ENCODE measurements around the gene LIPT1.
"Not testable (repeated sequence)": the region's sequence is repeated elsewhere in the genome, so short reads cannot be mapped to it uniquely, and the experiment has no call there.

Gene LIPT1

GRCh38 chr2:99183025-99183424 is 28.3 kb downstream of the LIPT1 start:
- Histone ChIP-seq H3K36me3 (ENCODE audit: control insufficient read depth, insufficient read depth, low read length) (no peaks in the 10 kb centered on the region), H3K27me3 (ENCODE audit: control insufficient read depth, insufficient read depth, low read length) (no peaks in the 10 kb centered on the region), H2AFZ (no peak overlapping the region), H3K9ac (no peak overlapping the region), H3K79me2 (peaks cover 33% of the 10 kb centered on the region), H3K4me2 (ENCODE audit: low read length) (no peak overlapping the region), H3K4me1 (peaks cover 5% of the 10 kb centered on the region), H3K27ac (no peak overlapping the region), H3K9me3 (ENCODE audit: control insufficient read depth, low read length) (no peaks in the 10 kb centered on the region), H3K4me3 (ENCODE audit: low read depth, low read length) (no peak overlapping the region)
- TF ChIP-seq, protein P1, sequence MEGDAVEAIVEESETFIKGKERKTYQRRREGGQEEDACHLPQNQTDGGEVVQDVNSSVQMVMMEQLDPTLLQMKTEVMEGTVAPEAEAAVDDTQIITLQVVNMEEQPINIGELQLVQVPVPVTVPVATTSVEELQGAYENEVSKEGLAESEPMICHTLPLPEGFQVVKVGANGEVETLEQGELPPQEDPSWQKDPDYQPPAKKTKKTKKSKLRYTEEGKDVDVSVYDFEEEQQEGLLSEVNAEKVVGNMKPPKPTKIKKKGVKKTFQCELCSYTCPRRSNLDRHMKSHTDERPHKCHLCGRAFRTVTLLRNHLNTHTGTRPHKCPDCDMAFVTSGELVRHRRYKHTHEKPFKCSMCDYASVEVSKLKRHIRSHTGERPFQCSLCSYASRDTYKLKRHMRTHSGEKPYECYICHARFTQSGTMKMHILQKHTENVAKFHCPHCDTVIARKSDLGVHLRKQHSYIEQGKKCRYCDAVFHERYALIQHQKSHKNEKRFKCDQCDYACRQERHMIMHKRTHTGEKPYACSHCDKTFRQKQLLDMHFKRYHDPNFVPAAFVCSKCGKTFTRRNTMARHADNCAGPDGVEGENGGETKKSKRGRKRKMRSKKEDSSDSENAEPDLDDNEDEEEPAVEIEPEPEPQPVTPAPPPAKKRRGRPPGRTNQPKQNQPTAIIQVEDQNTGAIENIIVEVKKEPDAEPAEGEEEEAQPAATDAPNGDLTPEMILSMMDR (IDR thresholded peaks at IDR 0.05), result no peak

GRCh38 chr2:99184811-99185210 is 30.0 kb downstream of the LIPT1 start:
- Histone ChIP-seq H3K4me3 (ENCODE audit: low read depth, low read length) (no peak overlapping the region), H3K79me2 (peaks cover 24% of the 10 kb centered on the region), H3K4me1 (peaks cover 3% of the 10 kb centered on the region), H3K9ac (no peak overlapping the region), H3K36me3 (ENCODE audit: control insufficient read depth, insufficient read depth, low read length) (no peaks in the 10 kb centered on the region), H3K27ac (no peak overlapping the region), H3K27me3 (ENCODE audit: control insufficient read depth, insufficient read depth, low read length) (no peaks in the 10 kb centered on the region), H3K4me2 (ENCODE audit: low read length) (no peak overlapping the region), H2AFZ (no peak overlapping the region), H3K9me3 (ENCODE audit: control insufficient read depth, low read length) (no peaks in the 10 kb centered on the region)
- TF ChIP-seq, protein P1 (IDR thresholded peaks at IDR 0.05), result no peak

DNA sequence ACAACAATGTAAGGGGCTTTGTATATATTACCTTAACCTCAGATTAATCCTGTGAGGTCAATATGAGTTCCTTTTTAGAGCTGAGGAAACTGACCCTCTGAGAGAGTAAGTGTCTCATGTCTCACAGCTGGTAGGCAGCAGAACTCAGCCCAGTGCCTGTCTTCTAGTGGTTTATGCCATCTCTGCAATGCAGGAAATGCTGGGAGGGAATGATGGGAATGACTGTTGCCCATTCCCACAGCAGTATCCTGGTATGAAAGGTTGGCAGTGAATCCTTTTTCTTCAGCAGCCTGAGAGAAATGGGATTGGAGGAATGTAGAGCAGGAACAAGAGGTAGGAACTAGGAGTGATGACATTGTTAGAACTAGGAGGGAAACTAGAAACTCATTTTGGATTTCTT is 32.2 kb downstream of the LIPT1 start:
- TF ChIP-seq, protein P1 (IDR thresholded peaks at IDR 0.05), result no peak
- H3K27me3 ChIP-seq (ENCODE audit: control insufficient read depth, insufficient read depth, low read length), result no peaks in the 10 kb centered on the region
- H3K4me3 ChIP-seq (ENCODE audit: low read depth, low read length), result no peak overlapping the region
- no peak overlapping the region for H3K4me2 ChIP-seq (ENCODE audit: low read length)
- peaks cover 7% of the 10 kb centered on the region for H3K79me2 ChIP-seq
- no peaks in the 10 kb centered on the region for H3K4me1 ChIP-seq
- H3K9me3 ChIP-seq (ENCODE audit: control insufficient read depth, low read length), result no peaks in the 10 kb centered on the region
- no peak overlapping the region for H3K9ac ChIP-seq
- no peak overlapping the region for H3K27ac ChIP-seq
- no peaks in the 10 kb centered on the region for H3K36me3 ChIP-seq (ENCODE audit: control insufficient read depth, insufficient read depth, low read length)
- H2AFZ ChIP-seq, result no peak overlapping the region

GRCh38 chr2:99188357-99188756 is 33.6 kb downstream of the LIPT1 start:
- Histone ChIP-seq H3K27me3 (ENCODE audit: control insufficient read depth, insufficient read depth, low read length) (no peaks in the 10 kb centered on the region), H3K9ac (no peak overlapping the region), H3K36me3 (ENCODE audit: control insufficient read depth, insufficient read depth, low read length) (no peaks in the 10 kb centered on the region), H3K4me1 (no peaks in the 10 kb centered on the region), H3K27ac (no peak overlapping the region), H3K4me3 (ENCODE audit: low read depth, low read length) (no peak overlapping the region), H3K79me2 (no peaks in the 10 kb centered on the region), H2AFZ (no peak overlapping the region), H3K4me2 (ENCODE audit: low read length) (no peak overlapping the region), H3K9me3 (ENCODE audit: control insufficient read depth, low read length) (no peaks in the 10 kb centered on the region)
- TF ChIP-seq, protein P1 (IDR thresholded peaks at IDR 0.05), result no peak

DNA sequence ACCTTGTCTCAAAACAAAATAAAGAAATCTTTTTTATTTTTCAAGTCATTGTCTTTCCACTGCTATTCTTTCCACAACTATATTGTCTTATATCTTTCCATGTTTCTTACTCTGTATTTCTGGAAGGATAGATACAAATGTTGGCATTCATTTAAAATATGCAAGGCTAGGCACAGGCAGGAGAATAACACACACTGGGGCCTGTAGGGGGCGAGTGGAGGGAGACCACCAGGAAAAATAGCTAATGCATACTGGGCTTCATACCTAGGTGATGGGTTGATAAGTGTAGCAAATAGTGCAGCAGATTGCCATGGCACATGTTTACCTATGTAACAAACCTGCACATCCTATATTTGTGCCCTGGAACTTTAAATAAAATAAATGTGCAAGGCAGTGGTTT is 35.8 kb downstream of the LIPT1 start:
- H3K36me3 ChIP-seq (ENCODE audit: control insufficient read depth, insufficient read depth, low read length), result no peaks in the 10 kb centered on the region
- no peak overlapping the region for H3K27ac ChIP-seq
- H3K79me2 ChIP-seq, result no peaks in the 10 kb centered on the region
- no peaks in the 10 kb centered on the region for H3K9me3 ChIP-seq (ENCODE audit: control insufficient read depth, low read length)
- no peak overlapping the region for H3K4me3 ChIP-seq (ENCODE audit: low read depth, low read length)
- no peak overlapping the region for H3K9ac ChIP-seq
- H2AFZ ChIP-seq, result no peak overlapping the region
- no peak overlapping the region for H3K4me2 ChIP-seq (ENCODE audit: low read length)
- TF ChIP-seq, protein P1 (IDR thresholded peaks at IDR 0.05), result no peak
- H3K27me3 ChIP-seq (ENCODE audit: control insufficient read depth, insufficient read depth, low read length), result no peaks in the 10 kb centered on the region
- no peaks in the 10 kb centered on the region for H3K4me1 ChIP-seq

- not testable (repeated sequence) for H3K4me2 ChIP-seq (ENCODE audit: low read length); H3K27ac ChIP-seq; H3K4me3 ChIP-seq (ENCODE audit: low read depth, low read length); H3K9ac ChIP-seq; H3K27me3 ChIP-seq (ENCODE audit: control insufficient read depth, insufficient read depth, low read length); H3K79me2 ChIP-seq; H3K4me1 ChIP-seq; H2AFZ ChIP-seq; H3K36me3 ChIP-seq (ENCODE audit: control insufficient read depth, insufficient read depth, low read length); H3K9me3 ChIP-seq (ENCODE audit: control insufficient read depth, low read length)
These were observed 37.6 kb downstream of the LIPT1 start for GRCh38 chr2:99192364-99192763.
